Gastroesophageal sphincter (tissue), 4 donors: ENCODE measurements around the gene FAM219A. TPM values are rescaled to one million over a fixed set of nuclear protein-coding genes. Genes with fewer than 3 reads are reported as not detected.

Source experiments
- ATAC-seq: fragments of 150-250 bp; one replicate; pipeline ENCODE4 v1.9.1; 2016; ENCODE audit warnings: mild to moderate bottlenecking, moderate library complexity
- H3K27ac ChIP-seq, 4 donors: fragments of 200-600 bp; sonication (generic) in 3 of 4; 1 replicate in 3 of 4; 2 replicates in 1 of 4; pipeline ENCODE4 v1.5.1; 2016 to 2019
- H3K27me3 ChIP-seq: fragments of 200-600 bp; sonication (generic); one replicate; pipeline ENCODE4 v1.5.1; 2019
- H3K36me3 ChIP-seq, 2 donors: fragments of 200-600 bp; sonication (generic); one replicate each; pipeline ENCODE4 v1.5.1; 2019; ENCODE audit warnings: control low read depth in 1 of 2
- H3K4me1 ChIP-seq, 3 donors: fragments of 200-600 bp; sonication (generic); 1 replicate in 2 of 3; 2 replicates in 1 of 3; pipeline ENCODE4 v1.5.1; 2016 to 2019; ENCODE audit warnings: control low read depth in 2 of 3
- H3K4me3 ChIP-seq, 2 donors: fragments of 200-600 bp; sonication (generic); one replicate each; pipeline ENCODE4 v1.5.1; 2019; ENCODE audit warnings: mild to moderate bottlenecking in 1 of 2, moderate library complexity in 1 of 2
- H3K9me3 ChIP-seq, 3 donors: fragments of 200-600 bp; sonication (generic); one replicate each; pipeline ENCODE4 v1.5.1; 2017 to 2019; ENCODE audit warnings: control low read depth in 2 of 3
- EP300 ChIP-seq: sonication (generic); formaldehyde crosslinking; IDR thresholded peaks from one replicate; pipeline ENCODE4 v1.6.1; 2017; ENCODE audit warnings: antibody characterized with exemption, mild to moderate bottlenecking
- POLR2A ChIP-seq, 2 donors: fragments of 450-650 bp; IDR thresholded peaks; one replicate each; pipeline ENCODE4 v1.6.1; 2017; ENCODE audit warnings: antibody characterized with exemption in 2 of 2, mild to moderate bottlenecking in 2 of 2, moderate library complexity in 1 of 2
- POLR2AphosphoS5 ChIP-seq: sonication (generic); formaldehyde crosslinking; IDR thresholded peaks from one replicate; pipeline ENCODE4 v1.6.1; 2017; ENCODE audit warnings: antibody characterized with exemption
- WGBS, 2 donors: methylation state at CpG; one replicate each; pipeline ENCODE4 v1.1.5; 2018; ENCODE audit warnings: low coverage in 1 of 2; 5-methylcytosine and 5-hydroxymethylcytosine counted together
- total RNA-seq, 4 donors: library from RNA; depleted of rRNA; stranded (reverse); fragments of >200 nt; gene quantifications; one replicate each; pipeline ENCODE4 v1.1.0, GENCODE V29; 2016
- TF ChIP-seq, protein P1 (sequence below), 4 experiments: fragments of 200-600 bp in 2 of 4; fragments of 450-650 bp in 2 of 4; sonication (generic) in 1 of 4; IDR thresholded peaks; one replicate each; pipeline ENCODE4 v1.5.1; 2017 to 2019; ENCODE audit warnings: antibody characterized with exemption in 4 of 4, mild to moderate bottlenecking in 2 of 4, moderate library complexity in 2 of 4

FAM219A gene
- total RNA-seq, 4 donors from 2014 or later: 11.2 to 18.4 (median 13.4) TPM

DNA sequence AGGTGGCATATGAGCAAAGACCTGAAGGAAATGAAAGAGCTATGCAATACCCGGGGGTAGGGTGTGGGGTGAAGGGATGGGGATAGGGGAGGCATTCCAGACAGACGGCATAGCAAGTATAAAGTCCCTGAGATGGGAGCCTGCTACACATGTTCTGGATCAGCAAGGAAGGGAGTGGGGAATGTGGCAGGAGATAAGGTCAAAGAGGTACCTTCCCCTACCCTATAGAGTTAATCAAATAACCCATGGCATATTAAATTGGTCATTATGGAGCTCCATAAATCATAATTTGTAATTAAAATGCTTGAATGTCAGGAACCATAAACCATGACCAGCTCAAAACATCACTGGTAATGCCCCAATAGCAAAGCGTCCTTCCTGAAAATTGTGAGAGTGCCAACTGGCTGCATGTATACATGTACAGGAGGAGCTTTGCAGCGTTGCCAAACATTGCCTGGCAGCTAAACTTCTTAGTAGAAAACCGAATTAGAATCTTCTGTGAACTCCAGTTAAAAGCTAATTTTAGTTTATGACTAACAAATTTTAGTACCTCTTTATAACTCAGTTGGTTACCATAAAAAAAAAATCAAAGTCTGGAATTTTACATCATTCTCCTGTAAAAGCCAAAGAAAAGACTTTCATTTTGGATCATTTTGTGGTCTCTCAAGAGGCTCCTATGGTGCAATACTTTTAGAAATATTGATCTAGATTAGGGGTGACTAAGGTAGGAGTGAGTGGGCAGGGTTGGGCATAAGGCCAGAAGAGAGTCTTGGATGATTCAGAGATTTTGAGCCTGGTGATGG, 4.9 kb upstream of the FAM219A start:
- WGBS, 2 donors: 35 to 39% methylated on average over 5 of the region's 5 CpGs
- H3K27ac ChIP-seq: no peak overlapping the region
- H3K36me3 ChIP-seq: no peaks in the 10 kb centered on the region
- ATAC-seq: no peak
- TF ChIP-seq EP300 (no peak), POLR2AphosphoS5 (no peak), POLR2A (IDR thresholded peaks at IDR 0.05) (no peak)
- TF ChIP-seq, protein P1, sequence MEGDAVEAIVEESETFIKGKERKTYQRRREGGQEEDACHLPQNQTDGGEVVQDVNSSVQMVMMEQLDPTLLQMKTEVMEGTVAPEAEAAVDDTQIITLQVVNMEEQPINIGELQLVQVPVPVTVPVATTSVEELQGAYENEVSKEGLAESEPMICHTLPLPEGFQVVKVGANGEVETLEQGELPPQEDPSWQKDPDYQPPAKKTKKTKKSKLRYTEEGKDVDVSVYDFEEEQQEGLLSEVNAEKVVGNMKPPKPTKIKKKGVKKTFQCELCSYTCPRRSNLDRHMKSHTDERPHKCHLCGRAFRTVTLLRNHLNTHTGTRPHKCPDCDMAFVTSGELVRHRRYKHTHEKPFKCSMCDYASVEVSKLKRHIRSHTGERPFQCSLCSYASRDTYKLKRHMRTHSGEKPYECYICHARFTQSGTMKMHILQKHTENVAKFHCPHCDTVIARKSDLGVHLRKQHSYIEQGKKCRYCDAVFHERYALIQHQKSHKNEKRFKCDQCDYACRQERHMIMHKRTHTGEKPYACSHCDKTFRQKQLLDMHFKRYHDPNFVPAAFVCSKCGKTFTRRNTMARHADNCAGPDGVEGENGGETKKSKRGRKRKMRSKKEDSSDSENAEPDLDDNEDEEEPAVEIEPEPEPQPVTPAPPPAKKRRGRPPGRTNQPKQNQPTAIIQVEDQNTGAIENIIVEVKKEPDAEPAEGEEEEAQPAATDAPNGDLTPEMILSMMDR (IDR thresholded peaks at IDR 0.05): no peak
- H3K4me1 ChIP-seq: peaks cover 0 to 11% (median 0%) of the 10 kb centered on the region in 3 donors
- no peaks in the 10 kb centered on the region for H3K9me3 ChIP-seq
- H3K4me3 ChIP-seq: no peak overlapping the region
- no peaks in the 10 kb centered on the region for H3K27me3 ChIP-seq

DNA sequence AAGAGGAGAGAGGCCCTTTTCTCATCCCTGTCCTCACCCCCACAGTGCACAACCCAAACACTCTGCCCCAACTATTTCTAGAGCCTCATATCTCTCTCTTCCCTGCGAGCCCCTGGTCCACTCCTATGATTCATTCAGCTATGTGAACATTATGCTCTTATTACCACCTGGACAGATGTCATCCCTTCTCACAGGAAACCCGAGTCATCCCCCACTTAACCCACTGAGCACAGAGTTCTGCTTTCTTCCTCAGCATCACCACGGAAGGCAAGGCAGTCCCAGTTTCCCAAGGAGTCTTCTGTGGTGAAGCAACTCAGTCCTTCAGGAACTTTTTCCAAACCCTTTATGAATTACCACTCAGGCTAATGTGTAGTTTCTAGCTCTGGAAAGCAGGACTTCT, 1.6 kb upstream of the FAM219A start:
- WGBS, 2 donors: 58 to 59% methylated on average over 3 of the region's 3 CpGs
- Histone ChIP-seq H3K4me3 (no peak overlapping the region), H3K36me3 (no peaks in the 10 kb centered on the region), H3K27me3 (no peaks in the 10 kb centered on the region), H3K9me3 (no peaks in the 10 kb centered on the region), H3K27ac (no peak overlapping the region), H3K4me1 (peaks cover 0 to 35% (median 7%) of the 10 kb centered on the region in 3 donors)
- no peak for TF ChIP-seq EP300
- TF ChIP-seq, protein P1 (IDR thresholded peaks at IDR 0.05): no peak
- TF ChIP-seq POLR2A (IDR thresholded peaks at IDR 0.05): no peak
- TF ChIP-seq POLR2AphosphoS5: no peak
- no peak for ATAC-seq

DNA sequence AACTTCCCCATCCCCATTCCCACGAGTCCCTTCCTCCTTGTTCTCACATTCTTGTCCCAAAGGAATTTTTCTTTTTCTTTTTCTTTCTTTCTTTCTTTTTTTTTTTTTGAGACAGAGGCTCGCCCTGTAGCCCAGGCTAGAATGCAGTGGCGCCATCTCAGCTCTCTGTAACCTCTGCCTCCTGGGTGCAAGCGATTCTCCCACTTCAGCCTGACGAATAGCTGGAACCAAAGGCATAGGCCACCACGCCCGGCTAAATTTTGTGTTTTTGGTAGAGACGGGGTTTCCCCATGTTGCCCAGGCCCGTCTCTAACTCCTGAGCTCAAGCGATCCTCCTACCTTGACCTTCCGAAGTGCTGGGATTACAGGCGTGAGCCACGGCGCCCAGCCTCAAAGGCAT, 986 bp upstream of the FAM219A start:
- ATAC-seq: no peak
- TF ChIP-seq POLR2AphosphoS5: no peak
- TF ChIP-seq POLR2A (IDR thresholded peaks at IDR 0.05): no peak
- TF ChIP-seq EP300: no peak
- TF ChIP-seq, protein P1 (IDR thresholded peaks at IDR 0.05): no peak
- Histone ChIP-seq H3K27me3 (no peaks in the 10 kb centered on the region), H3K27ac (no peak overlapping the region), H3K4me1 (peaks cover 0 to 41% (median 13%) of the 10 kb centered on the region in 3 donors), H3K36me3 (no peaks in the 10 kb centered on the region), H3K4me3 (no peak overlapping the region), H3K9me3 (no peaks in the 10 kb centered on the region)
- 11 to 84% methylated on average over 1 to 10 of the region's 14 CpGs for WGBS, 2 donors

DNA sequence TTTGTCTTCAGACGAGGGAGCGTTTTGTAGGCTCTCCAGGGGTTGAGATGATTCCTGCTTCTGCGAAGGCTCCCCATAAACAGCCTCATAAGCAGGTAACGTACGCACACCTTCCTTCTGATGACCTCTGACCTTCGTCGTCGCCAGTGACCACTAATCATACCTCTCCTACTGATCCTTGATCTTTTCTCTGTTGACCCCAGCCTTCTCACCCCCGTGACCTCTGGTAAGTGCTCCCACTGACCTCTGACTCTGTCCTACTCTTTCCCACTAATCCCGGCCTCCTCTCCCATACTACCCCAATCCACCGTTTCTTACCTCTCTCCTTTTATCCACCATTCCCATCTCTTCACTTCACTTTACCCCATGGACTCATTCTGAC, 580 bp upstream of the FAM219A start:
- H3K36me3 ChIP-seq: no peaks in the 10 kb centered on the region
- peaks cover 0 to 45% (median 15%) of the 10 kb centered on the region in 3 donors for H3K4me1 ChIP-seq
- H3K4me3 ChIP-seq: peak overlapping the region in 1 of 2 donors; percentile 90
- 12 to 14% methylated on average over 10 to 11 of the region's 11 CpGs for WGBS, 2 donors
- H3K27me3 ChIP-seq: no peaks in the 10 kb centered on the region
- H3K27ac ChIP-seq: no peak overlapping the region
- H3K9me3 ChIP-seq: no peaks in the 10 kb centered on the region
- TF ChIP-seq POLR2A (IDR thresholded peaks at IDR 0.05) (no peak), POLR2AphosphoS5 (no peak), EP300 (no peak)
- TF ChIP-seq, protein P1 (IDR thresholded peaks at IDR 0.05): no peak
- no peak for ATAC-seq
